Left hindlimb (tissue), 1 donor: ENCODE results near the gene CCDC40.
A peak's percentile ranks its signal among the peaks of the same experiment; 100 is the strongest.

Experiments used
- DNase-seq: peaks from one replicate; pipeline ENCODE4 v3.0.0-alpha.2; 2018

CCDC40 gene

DNA sequence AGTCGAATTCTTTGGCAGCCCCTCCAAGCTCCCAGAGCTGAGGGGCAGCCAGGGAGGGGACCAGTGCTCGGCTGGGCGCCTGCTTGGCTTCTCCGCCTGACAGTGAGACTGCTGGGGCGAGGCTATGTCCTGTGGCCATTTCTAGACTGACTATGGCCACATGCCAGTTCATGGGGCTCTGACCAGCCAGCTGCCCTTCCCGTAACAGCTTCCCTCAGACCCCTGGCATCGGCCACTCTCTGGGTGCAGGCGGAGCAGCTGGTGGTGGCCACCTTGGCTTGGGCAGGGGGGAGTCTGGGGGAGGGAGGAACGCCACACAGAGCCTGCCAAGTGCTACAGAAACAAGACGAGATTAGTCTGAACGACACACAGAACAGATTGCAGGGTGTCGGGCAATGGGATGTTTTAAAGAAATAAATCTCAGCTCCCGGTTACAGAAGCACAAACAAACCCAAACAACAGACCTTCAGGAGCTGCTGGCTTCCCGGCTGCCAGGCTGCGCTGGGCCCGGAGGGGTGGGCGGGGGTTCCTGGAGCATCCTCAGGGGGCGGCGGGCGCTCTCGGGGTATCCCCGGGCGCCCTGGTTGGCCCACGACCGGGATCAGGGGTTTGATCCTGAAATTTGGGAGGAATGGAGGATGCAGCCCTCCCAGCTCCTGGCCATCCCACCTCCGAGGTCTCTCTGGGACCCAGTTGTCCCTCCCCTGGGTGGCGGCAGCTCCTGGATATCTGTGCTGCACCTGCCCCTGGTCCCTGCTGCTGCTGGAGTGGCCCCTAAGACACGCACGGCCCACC is 35.3 kb upstream of the CCDC40 start:
- DNase-seq, result no peak

DNA sequence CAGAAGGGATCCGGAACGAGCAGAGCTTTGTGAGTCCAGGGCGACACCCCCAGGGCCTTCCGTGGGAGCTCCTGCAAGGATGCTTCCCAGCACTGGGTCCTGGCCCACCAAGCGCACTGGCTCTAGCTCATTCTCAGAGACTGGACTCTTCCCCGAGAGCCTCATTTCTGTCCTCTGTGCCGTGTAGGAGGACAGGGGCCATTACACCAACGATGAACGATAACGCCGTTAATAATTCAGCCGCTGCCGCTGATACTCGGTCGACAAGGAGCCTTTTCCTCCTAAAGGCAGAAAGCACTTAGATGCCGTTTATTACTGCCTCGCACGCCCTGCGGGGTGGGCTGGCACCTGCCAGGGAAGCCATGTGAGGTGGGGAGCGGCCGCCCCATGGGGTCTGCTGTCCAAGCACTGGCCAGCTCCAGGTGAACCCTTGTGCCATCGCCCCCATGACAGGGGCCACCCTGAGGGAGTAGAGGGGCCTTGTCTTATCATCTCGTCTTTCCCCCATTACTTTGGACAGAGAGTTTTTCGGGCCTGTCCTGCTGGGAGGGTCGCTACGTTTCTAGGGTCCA is 34.3 kb upstream of the CCDC40 start:
- DNase-seq, result no peak

GRCh38 chr17:80002690-80003490 is 33.6 kb upstream of the CCDC40 start:
- no peak for DNase-seq

- DNase-seq, result no peak
These were observed 32.5 kb upstream of the CCDC40 start for GRCh38 chr17:80003969-80004368.

DNA sequence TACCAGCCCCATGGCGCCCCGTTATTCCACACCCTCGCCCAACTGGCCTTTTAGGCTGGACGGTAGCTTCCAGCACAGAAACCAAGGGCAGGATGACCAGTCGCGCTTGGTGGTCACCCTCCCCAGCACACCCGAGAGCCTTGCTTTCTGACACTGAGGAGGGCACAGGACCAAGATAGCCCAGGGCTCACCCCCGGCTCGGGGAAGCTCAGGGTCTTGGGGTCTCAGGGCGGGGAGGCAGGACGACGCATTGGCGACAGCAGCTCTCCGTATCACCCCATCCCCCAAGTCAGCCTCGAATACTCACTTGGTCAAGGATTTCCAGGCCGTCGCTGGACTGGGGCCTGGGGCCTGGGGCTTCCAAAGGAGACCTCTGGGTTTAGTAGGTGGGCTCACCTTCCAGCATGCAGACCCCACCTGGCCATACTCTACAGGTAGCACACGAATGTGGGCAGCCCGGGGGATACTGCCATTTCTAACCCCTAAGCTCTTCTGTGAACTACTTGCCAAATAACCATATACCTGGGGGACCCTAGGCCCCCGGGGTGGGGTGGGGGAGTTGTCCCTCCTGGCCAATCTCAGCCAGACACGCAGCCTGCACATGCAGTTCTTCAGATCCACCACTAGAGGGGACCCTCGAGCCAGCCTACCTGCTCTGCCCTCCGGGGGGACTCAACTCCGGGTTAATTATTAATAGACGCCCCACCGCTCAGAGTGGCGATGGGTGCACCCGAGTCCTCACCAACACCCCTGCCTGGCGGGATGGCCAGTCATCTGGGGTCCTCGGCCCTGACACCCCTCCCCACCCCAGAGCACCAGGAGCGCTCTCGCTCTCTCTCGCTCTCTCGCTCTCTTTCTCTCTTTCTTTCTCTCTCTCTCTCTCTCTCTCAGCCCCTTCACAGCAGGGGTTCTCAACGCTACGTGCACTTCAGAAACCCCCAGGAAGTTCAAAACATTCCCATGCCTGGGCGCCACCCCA is 30.8 kb upstream of the CCDC40 start:
- DNase-seq, result peak; percentile 52

GRCh38 chr17:80006339-80006720 is 30.1 kb upstream of the CCDC40 start:
- DNase-seq, result no peak

DNA sequence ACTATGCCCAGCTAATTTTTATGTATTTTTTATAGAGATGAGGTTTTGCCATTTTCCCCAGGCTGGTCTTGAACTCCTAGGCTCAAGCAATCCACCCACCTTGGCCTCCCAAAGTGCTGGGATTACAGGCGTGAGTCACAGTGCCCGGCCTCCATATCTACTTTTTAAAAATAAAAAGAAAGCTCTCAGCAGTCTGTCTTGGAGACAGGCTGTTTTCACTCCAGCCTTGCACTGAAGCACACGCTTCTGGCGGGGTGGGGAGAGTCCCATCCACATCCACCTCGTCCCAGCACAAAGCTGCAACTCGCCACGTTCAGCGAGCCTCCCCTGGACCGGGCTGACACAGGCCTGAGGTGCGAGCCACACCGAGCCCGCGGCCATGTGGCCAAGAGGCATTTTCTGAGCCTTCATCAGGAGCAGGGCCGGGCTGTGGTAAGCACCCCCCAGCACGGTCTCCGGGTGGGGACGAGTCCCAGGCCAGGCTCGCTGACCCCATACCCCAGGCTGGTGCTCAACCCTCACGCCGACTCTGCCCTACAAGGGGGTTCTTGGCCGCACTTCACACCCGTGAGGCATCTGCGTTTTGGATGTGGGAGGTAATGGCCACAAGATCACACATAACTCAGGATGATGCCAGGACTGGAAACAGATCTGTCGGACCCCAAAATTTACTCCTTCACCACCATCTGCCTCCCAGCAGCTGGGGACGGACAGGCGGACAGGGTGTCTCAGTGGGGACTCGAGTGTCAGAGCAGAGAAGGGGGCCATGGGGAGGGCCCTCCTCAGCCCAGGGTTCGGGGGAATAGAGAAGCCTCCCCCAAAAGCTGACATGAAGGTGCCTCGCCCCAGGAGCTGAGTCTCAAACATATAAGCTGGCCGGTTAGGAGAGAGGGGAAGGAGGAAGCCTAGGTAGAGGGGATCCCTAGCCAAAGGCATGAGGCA is 29.4 kb upstream of the CCDC40 start:
- DNase-seq, result no peak

- DNase-seq, result no peak
These were observed 28.5 kb upstream of the CCDC40 start for GRCh38 chr17:80007939-80008338.

DNA sequence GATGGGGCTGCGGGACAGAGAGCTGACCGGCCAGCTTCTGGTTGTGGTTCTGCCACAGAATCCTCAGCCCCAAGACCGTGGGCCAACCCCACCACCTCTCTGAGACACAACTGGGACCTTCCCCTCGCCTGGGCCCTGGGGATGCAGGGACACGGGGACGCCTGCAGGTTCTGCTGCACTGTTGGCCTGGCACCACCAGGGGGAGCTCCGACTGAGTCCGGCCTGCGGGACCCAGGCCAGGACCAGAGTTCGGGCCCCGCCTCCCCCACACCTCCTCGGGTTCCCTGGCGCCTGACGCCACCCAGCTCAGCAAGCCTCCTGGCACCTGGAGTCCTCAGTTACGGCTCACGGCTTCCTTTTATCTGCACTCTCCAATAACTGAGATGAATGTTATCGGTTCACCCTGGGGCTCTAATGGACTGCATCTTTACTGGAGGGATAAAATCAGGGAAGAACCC is 28.0 kb upstream of the CCDC40 start:
- no peak for DNase-seq

DNA sequence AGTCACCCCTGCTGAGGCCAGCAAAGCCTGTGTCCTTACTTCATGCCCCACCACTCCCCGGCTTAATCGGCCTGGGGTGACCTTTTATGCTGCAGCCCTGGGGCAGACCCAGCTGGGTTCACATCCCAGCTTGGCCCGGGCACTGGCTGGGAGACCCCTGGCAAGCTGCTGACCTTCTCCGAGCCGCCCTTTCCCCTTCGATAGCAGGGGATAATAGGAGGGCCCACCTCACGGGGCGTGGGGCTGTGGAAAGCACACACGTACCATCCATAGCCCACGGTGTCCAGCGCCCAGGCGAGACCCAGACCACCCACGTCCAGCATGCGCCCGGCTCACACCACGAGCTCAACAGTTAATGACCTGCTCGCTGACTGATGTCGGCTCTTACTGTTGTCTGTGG is 27.6 kb upstream of the CCDC40 start:
- DNase-seq, result no peak

DNA sequence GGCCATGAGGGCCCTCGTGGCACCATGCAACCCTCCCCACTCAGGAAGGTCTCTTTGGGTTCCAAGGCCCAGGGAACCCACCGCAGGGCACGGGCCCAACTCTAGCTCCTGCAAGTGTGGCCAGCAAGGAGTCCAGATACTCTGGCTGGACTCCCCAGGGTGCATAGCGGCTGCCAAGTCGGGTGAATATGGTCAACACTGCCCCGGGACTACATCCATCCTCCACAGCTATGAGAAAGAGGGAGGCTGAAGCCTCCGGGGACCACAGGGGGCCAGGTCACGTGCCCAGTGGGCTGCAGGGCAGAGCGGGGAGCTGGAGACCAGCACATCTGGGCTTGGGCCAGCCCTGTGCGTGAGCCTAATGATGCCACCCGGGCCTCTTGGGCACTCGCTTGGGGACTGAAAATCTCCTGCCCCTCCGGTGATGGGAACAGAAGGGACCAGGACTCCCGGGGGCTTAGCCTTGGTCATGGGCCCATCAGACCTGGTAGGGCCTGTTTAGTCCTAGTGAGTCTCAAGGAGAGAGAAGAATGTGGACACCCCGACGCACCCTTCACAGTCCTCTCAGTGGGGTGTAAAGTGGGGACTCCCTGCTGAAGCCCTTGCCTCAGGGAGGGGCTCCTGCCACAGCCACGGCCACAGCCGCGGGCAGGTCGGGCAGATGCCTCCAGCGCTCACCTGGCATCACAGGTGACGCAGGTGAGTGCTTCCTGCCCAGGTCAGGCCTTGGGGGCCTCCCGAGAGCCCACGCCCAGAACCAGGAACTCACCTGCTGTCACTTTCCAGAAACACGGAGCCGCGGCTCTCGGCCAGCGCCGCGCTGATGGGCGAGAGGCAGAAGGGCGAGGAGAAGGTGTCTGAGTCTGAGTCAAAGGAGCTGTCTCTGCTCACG is 26.8 kb upstream of the CCDC40 start:
- no peak for DNase-seq

- no peak for DNase-seq
These were observed 26.1 kb upstream of the CCDC40 start for GRCh38 chr17:80010283-80010858.

- no peak for DNase-seq
These were observed 24.4 kb upstream of the CCDC40 start for GRCh38 chr17:80011989-80012555.

DNA sequence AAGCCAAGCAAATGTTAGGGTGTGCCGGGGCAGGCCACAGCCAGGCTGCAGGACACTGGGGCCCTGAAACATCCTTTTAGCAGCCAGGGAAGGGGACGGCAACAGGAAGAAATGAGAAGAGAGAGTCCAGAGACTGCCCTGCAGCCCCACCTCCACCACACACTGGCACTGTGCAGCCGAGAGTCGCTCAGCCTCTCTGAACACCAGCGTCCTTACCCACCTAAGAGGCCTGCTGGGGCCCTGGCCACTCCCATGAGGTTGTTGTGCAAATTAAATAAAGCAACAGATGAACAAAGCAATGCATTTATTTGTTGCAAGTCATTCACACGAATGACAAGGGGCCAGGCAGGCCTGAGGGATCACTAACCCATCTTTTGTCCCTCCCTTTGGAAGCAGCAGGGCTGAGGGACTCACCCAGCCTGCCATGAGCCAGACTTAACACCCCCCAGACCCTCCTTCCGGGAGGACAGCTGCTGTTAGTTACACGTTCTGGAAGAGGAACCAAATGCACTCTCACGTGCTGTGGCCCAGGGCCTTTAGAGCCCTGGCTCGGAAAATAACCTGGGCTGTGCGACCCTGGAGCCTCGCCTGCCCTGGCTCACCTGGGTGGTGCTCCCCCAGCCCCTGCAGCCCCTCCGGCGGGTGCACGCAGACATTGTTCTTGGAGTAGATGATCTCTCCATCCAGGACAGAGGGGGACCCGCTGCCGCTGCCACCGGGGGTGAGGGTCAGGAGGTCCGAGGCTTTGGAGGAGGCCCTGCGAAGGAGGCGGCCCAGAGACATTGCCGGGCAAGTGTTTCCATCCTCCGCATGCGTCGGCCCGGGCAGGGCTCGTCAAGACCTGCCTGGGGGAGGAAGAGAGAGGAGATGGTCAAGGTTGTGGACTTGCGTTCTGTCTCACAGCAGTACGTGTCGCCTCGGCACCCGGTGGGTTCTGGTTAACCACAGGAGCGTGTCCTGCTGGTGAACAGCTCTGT is 23.4 kb upstream of the CCDC40 start:
- DNase-seq, result no peak

- no peak for DNase-seq
These were observed 19.0 kb upstream of the CCDC40 start for GRCh38 chr17:80017226-80018010.

GRCh38 chr17:80018917-80019651 is 17.4 kb upstream of the CCDC40 start:
- no peak for DNase-seq

DNA sequence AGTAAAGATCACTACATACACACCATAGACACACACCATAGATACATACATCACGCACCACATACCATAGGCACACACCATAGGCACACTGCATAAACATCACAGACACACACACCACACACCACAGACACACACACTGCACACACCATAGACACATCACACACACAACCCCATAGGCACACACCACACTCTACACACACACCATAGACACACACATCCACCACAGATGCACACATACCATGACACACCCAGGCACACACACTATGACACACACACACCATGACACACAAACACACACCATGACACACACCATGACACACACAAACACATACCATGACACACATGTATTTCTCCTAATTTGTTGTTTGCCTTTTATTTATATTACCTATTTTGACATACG is 14.8 kb upstream of the CCDC40 start:
- DNase-seq, result no peak
